Activated CD4-positive, alpha-beta T cell treated with anti-CD3 and anti-CD28 coated beads for 36 hours (primary cell): ENCODE measurements around the gene LYSMD3. TPM values are rescaled to one million over a fixed set of nuclear protein-coding genes. Genes with fewer than 3 reads are reported as not detected.

Experiments used
- ATAC-seq: fragments of 200-7000 bp; cut with Tn5 transposase; one replicate; pipeline ENCODE4 v1.10.0; 2021; ENCODE audit warnings: mild to moderate bottlenecking, moderate library complexity
- CTCF ChIA-PET: fragments of 350-600 bp; sonication (Branson Sonifier 250); formaldehyde crosslinking; loops from one replicate; lab custom pipeline; 2021; ENCODE audit warnings: antibody characterized with exemption; lab: Charles Lee
- POLR2A ChIA-PET: fragments of 350-600 bp; sonication (Branson Sonifier 250); formaldehyde crosslinking; loops from one replicate; lab custom pipeline; 2021; ENCODE audit warnings: antibody characterized with exemption, inconsistent platforms; lab: Charles Lee
- DNase-seq: peaks from one replicate; pipeline ENCODE4 v3.0.0-alpha.2; 2020
- H3K27ac Mint-ChIP-seq: one replicate; pipeline ENCODE4 v1.8.0; 2021; ENCODE audit warnings: mixed read lengths
- H3K27me3 Mint-ChIP-seq: one replicate; pipeline ENCODE4 v1.8.0; 2021; ENCODE audit warnings: mixed read lengths
- H3K36me3 Mint-ChIP-seq: one replicate; pipeline ENCODE4 v1.8.0; 2021; ENCODE audit warnings: low read depth, mixed read lengths
- H3K4me1 Mint-ChIP-seq: one replicate; pipeline ENCODE4 v1.8.0; 2021; ENCODE audit warnings: mixed read lengths
- H3K4me3 Mint-ChIP-seq: one replicate; pipeline ENCODE4 v1.8.0; 2021; ENCODE audit warnings: mild to moderate bottlenecking, moderate library complexity, mixed read lengths
- H3K9me3 Mint-ChIP-seq: one replicate; pipeline ENCODE4 v1.8.0; 2021; ENCODE audit warnings: low read depth, mixed read lengths
- intact Hi-C, 2 experiments: fragments of 100-400 bp; cut with DNase I in 1 of 2; cut with micrococcal nuclease in 1 of 2; formaldehyde crosslinking; loops; one replicate each; pipeline versions ENCODE4 v1.14.2 to v1.15.1; 2022 to 2024; cut with DNase I, micrococcal nuclease
- total RNA-seq, 2 experiments: library from RNA; stranded (reverse); gene quantifications; one replicate each; pipeline ENCODE4 v1.2.3, GENCODE V29; 2021

The LYSMD3 gene
- total RNA-seq, 2 experiments from 2014 or later = 11.6 to 12.5 TPM

DNA sequence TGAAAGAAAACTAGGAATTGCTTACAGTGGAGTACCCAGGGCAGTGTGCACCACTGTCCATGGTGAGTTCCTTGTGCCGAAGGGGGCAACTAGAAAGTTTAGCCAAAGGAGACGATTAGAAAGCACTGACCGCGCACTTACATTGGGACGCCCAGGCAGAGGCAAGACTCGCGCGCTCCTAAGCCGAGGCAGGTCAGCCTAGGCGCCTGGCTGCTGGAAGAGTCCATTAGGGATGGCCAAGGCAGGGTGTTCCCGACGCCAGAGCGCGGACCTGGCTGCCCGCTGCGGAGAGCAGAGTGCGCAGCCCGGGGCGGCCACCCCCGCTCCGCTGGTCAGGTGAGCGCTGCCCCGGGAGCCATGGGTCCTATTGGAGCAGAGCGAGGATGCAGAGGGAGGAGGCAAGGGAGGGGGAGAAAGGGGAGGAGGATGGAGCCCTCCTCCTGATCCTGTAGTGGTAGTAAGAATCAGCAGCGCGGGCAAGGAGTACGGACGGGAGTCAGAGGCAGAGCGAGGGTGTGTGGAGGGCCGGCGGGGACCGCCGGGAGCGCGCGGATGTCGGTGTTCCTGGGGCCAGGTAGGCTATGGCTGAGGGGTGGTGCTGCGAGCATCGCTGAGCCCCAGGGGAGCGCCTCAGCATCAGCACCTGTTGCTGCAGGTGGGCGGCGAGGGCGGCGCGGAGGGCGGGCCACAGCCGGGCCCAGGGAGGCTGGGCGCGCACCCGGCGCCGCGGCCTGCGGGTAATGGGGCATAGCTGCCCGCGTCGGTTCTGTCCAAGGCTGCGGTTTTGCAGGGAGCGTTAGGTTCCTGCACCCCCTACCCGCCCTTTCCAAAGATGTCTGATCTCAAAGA, 29.2 kb upstream of the LYSMD3 start, which contains the start of gene ADGRV1:
ADGRV1 (plus strand) TSS at position 454 of the 849 bp plus-strand sequence; CDS start at position 553, 99 bp downstream.
- Mint-ChIP-seq H3K27ac (no peak within 1 kb of the TSS), H3K4me3 (peak within 1 kb of the TSS; percentile 58), H3K4me1 (peaks cover 10% of the 10 kb centered on the region), H3K36me3 (no peaks in the 10 kb centered on the region), H3K27me3 (peaks cover 61% of the 10 kb centered on the region), H3K9me3 (no peaks in the 10 kb centered on the region)
- POLR2A ChIA-PET = no interaction called here
- CTCF ChIA-PET = no interaction called here
- ATAC-seq (peak; percentile 69), DNase-seq (peak; percentile 23)
- intact Hi-C loops = no loop called here

- CTCF ChIA-PET = interaction anchor here (0.6 kb wide), 1 partner anchor 90 kb away, joined by 3 read pairs; no protein-coding TSS in a partner anchor
- H3K27me3 Mint-ChIP-seq = peaks cover 62% of the 10 kb centered on the region
- POLR2A ChIA-PET = no interaction called here
- H3K27ac Mint-ChIP-seq = no peak overlapping the region
- H3K9me3 Mint-ChIP-seq = no peaks in the 10 kb centered on the region
- H3K36me3 Mint-ChIP-seq = no peaks in the 10 kb centered on the region
- ATAC-seq (no peak), DNase-seq (no peak)
- H3K4me3 Mint-ChIP-seq = peak overlapping the region; percentile 58
- intact Hi-C loops = no loop called here
- H3K4me1 Mint-ChIP-seq = peaks cover 10% of the 10 kb centered on the region
These were observed 28.5 kb upstream of the LYSMD3 start for GRCh38 chr5:90557871-90558270.

- H3K36me3 Mint-ChIP-seq = no peaks in the 10 kb centered on the region
- intact Hi-C loops = no loop called here
- peaks cover 62% of the 10 kb centered on the region for H3K27me3 Mint-ChIP-seq
- H3K27ac Mint-ChIP-seq = no peak overlapping the region
- no peak overlapping the region for H3K4me3 Mint-ChIP-seq
- no peaks in the 10 kb centered on the region for H3K9me3 Mint-ChIP-seq
- CTCF ChIA-PET = interaction anchor here (0.6 kb wide), 1 partner anchor 91 kb away, joined by 3 read pairs; no protein-coding TSS in a partner anchor
- no peak for ATAC-seq
- DNase-seq = no peak
- H3K4me1 Mint-ChIP-seq = peaks cover 10% of the 10 kb centered on the region
- POLR2A ChIA-PET = no interaction called here
These were observed 28.0 kb upstream of the LYSMD3 start for GRCh38 chr5:90557391-90557790.

- Mint-ChIP-seq H3K27me3 (peaks cover 61% of the 10 kb centered on the region), H3K4me3 (no peak overlapping the region), H3K4me1 (peaks cover 10% of the 10 kb centered on the region), H3K9me3 (no peaks in the 10 kb centered on the region), H3K27ac (no peak overlapping the region), H3K36me3 (no peaks in the 10 kb centered on the region)
- ChIA-PET POLR2A (no interaction called here), CTCF (no interaction called here)
- ATAC-seq = no peak
- no peak for DNase-seq
- intact Hi-C loops = no loop called here
These were observed 26.3 kb upstream of the LYSMD3 start for GRCh38 chr5:90555666-90556065.

DNA sequence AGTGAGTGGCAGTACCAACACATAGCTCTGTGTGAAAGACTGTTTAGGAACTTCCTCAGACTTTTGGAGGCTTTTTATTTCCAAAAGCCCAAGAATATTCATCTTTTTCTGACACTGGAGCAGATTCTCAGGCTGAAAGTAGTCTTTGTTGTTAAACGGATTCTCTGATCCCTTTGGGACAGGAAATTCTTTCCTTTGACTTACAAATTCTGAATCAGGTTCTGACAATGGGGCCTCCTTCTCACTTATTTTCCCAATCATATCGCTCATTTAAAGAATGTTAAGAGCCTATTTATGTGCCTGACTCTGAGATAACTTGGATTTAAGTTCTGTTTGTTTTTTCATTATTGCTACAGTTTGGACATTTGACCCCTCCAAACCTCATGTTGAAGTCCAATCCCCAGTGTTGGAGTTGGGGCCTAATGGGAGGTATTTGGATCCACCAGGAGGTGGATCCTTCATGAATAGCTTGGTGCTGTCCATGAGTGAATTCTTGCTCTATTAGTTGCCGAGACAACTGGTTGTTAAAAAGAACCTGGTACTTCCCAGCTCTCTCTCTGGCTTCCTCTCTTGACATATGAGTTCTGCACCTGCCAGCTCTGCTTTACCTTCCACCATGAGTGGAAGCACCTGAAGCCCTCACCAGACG, 25.1 kb upstream of the LYSMD3 start:
- Mint-ChIP-seq H3K27ac (no peak overlapping the region), H3K27me3 (peaks cover 55% of the 10 kb centered on the region), H3K4me1 (peaks cover 10% of the 10 kb centered on the region), H3K4me3 (no peak overlapping the region), H3K9me3 (no peaks in the 10 kb centered on the region), H3K36me3 (no peaks in the 10 kb centered on the region)
- ChIA-PET CTCF (interaction anchor here (1.3 kb wide), 1 partner anchor 13 kb away, joined by 3 read pairs; no protein-coding TSS in a partner anchor), POLR2A (no interaction called here)
- intact Hi-C loops = no loop called here
- DNase-seq (no peak), ATAC-seq (no peak)

- CTCF ChIA-PET = interaction anchor here (1.3 kb wide), 1 partner anchor 14 kb away, joined by 3 read pairs; no protein-coding TSS in a partner anchor
- Mint-ChIP-seq H3K4me3 (no peak overlapping the region), H3K27me3 (peaks cover 51% of the 10 kb centered on the region), H3K36me3 (no peaks in the 10 kb centered on the region), H3K4me1 (peaks cover 7% of the 10 kb centered on the region), H3K9me3 (no peaks in the 10 kb centered on the region), H3K27ac (no peak overlapping the region)
- ATAC-seq = no peak
- DNase-seq = no peak
- intact Hi-C loops = no loop called here
- POLR2A ChIA-PET = no interaction called here
These were observed 24.3 kb upstream of the LYSMD3 start for GRCh38 chr5:90553711-90554110.

- ATAC-seq (no peak), DNase-seq (no peak)
- ChIA-PET POLR2A (no interaction called here), CTCF (no interaction called here)
- intact Hi-C loops = no loop called here
- Mint-ChIP-seq H3K27ac (no peak overlapping the region), H3K4me3 (no peak overlapping the region), H3K36me3 (no peaks in the 10 kb centered on the region), H3K27me3 (peaks cover 33% of the 10 kb centered on the region), H3K4me1 (no peaks in the 10 kb centered on the region), H3K9me3 (no peaks in the 10 kb centered on the region)
These were observed 22.0 kb upstream of the LYSMD3 start for GRCh38 chr5:90551376-90551775.

GRCh38 chr5:90550963-90551362, 21.6 kb upstream of the LYSMD3 start:
- no peak for DNase-seq
- Mint-ChIP-seq H3K36me3 (no peaks in the 10 kb centered on the region), H3K4me1 (no peaks in the 10 kb centered on the region), H3K27ac (no peak overlapping the region), H3K9me3 (no peaks in the 10 kb centered on the region), H3K27me3 (peaks cover 31% of the 10 kb centered on the region), H3K4me3 (no peak overlapping the region)
- ChIA-PET POLR2A (no interaction called here), CTCF (no interaction called here)
- ATAC-seq = no peak
- intact Hi-C loops = no loop called here

DNA sequence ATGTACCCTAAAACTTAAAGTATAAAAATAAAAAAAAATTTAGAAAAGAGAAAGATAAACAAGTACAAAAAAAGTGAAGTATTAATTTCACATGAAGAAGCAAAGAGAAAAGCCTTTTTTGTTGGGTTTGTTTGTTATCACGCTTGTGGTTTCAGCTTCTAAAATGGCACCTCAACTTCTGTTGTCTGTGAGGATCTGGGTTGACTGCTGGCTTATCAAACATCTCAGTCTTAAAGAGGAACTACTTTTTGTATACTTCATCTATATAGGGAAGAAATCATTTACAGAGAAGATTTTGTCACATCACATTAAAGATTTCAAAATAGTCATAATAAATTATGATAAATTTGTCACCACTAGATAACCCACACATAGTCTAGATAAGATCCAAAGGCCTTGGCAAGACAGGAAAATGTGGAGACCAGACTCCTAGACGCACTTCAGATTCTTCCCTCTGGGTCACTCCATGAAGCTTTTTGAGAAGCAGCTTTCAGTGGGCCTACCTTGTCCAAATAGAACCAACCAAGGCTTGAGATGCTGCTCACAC, 20.4 kb upstream of the LYSMD3 start:
- Mint-ChIP-seq H3K27me3 (peaks cover 31% of the 10 kb centered on the region), H3K4me3 (no peak overlapping the region), H3K27ac (no peak overlapping the region), H3K9me3 (no peaks in the 10 kb centered on the region), H3K36me3 (no peaks in the 10 kb centered on the region), H3K4me1 (no peaks in the 10 kb centered on the region)
- POLR2A ChIA-PET = interaction anchor here (0.6 kb wide), 1 partner anchor 1235 kb away, joined by 4 read pairs; no protein-coding TSS in a partner anchor
- no peak for ATAC-seq
- intact Hi-C loops = no loop called here
- no peak for DNase-seq
- CTCF ChIA-PET = no interaction called here

DNA sequence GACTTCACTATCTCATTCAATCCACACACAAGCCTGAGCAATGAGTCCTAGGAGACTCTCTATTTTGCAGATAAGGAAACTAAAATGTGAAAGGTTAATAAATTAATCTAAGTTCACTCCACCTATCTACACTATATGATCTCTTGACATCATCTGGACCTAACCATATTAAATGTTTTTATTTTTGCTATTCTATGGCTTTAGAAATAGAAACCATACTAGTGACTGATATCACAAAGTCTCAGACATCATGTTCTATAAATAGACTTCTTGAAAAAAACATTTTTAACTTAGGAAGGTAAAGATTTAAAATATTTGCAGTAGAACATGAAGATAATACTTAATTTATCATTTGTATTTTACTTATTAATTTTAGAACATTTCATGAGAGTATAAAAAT, 19.8 kb upstream of the LYSMD3 start:
- Mint-ChIP-seq H3K9me3 (no peaks in the 10 kb centered on the region), H3K36me3 (no peaks in the 10 kb centered on the region), H3K27me3 (peaks cover 27% of the 10 kb centered on the region), H3K27ac (no peak overlapping the region), H3K4me1 (no peaks in the 10 kb centered on the region), H3K4me3 (no peak overlapping the region)
- no peak for DNase-seq
- intact Hi-C loops = no loop called here
- POLR2A ChIA-PET = no interaction called here
- ATAC-seq = no peak
- CTCF ChIA-PET = no interaction called here

GRCh38 chr5:90548069-90548593, 18.7 kb upstream of the LYSMD3 start:
- no peak for ATAC-seq
- H3K27ac Mint-ChIP-seq = no peak overlapping the region
- no peak for DNase-seq
- ChIA-PET CTCF (interaction anchor here (0.6 kb wide), 1 partner anchor 110 kb away, joined by 3 read pairs; no protein-coding TSS in a partner anchor), POLR2A (no interaction called here)
- no peaks in the 10 kb centered on the region for H3K4me1 Mint-ChIP-seq
- intact Hi-C loops = no loop called here
- H3K27me3 Mint-ChIP-seq = peaks cover 26% of the 10 kb centered on the region
- no peaks in the 10 kb centered on the region for H3K36me3 Mint-ChIP-seq
- no peaks in the 10 kb centered on the region for H3K9me3 Mint-ChIP-seq
- no peak overlapping the region for H3K4me3 Mint-ChIP-seq
